Keratinocyte (primary cell): ENCODE data around the gene TM2D3. TPM values are rescaled to one million over a fixed set of nuclear protein-coding genes. Genes with fewer than 3 reads are reported as not detected.
A peak's percentile ranks its signal among the peaks of the same experiment; 100 is the strongest.

ENCODE experiments used
- DNase-seq: peaks from one replicate; pipeline ENCODE4 v3.0.0-alpha.2; 2011; ENCODE audit warnings: low read depth, missing footprints, low spot score
- FAIRE-seq: peaks from 2 replicates; lab custom pipeline; 2011; peaks lifted over from hg19 to GRCh38; lab: Jason Lieb, UNC
- H2AFZ ChIP-seq: 2 replicates; pipeline ENCODE4 v1.6.0; 2012; ENCODE audit warnings: low read length, control low read depth, inconsistent platforms; ENCODE audit not compliant: control insufficient read depth
- H3K27ac ChIP-seq: 2 replicates; pipeline ENCODE4 v1.5.1; 2011; ENCODE audit warnings: low read length; ENCODE audit not compliant: control insufficient read depth, insufficient read depth
- H3K27me3 ChIP-seq: 3 replicates; pipeline ENCODE4 v1.6.0; 2011; ENCODE audit warnings: low read length; ENCODE audit not compliant: control insufficient read depth, insufficient read depth; ENCODE audit errors: extremely low read depth
- H3K36me3 ChIP-seq, 2 experiments: 2 replicates in 1 of 2; 3 replicates in 1 of 2; pipeline ENCODE4 v1.5.1; 2011; ENCODE audit warnings: low read length in 2 of 2, mild to moderate bottlenecking in 1 of 2; ENCODE audit not compliant: control insufficient read depth in 2 of 2, insufficient read depth in 2 of 2; ENCODE audit errors: extremely low read depth in 1 of 2
- H3K4me1 ChIP-seq: 3 replicates; pipeline ENCODE4 v1.5.1; 2011; ENCODE audit warnings: low read length; ENCODE audit not compliant: control insufficient read depth, insufficient read depth; ENCODE audit errors: extremely low read depth
- H3K4me2 ChIP-seq: 3 replicates; pipeline ENCODE4 v1.6.0; 2011; ENCODE audit warnings: low read depth, low read length; ENCODE audit not compliant: control insufficient read depth, insufficient read depth; ENCODE audit errors: extremely low read depth
- H3K4me3 ChIP-seq, 3 experiments: fragments of 200-600 bp in 1 of 3; sonication (generic) in 1 of 3; 2 replicates in 2 of 3; 3 replicates in 1 of 3; pipeline ENCODE4 v1.5.1; 2011 to 2016; ENCODE audit warnings: low read length in 3 of 3, mild to moderate bottlenecking in 3 of 3, control low read depth in 2 of 3, inconsistent platforms in 1 of 3, low read depth in 1 of 3, mixed read lengths in 1 of 3, mixed run types in 1 of 3, moderate library complexity in 1 of 3; ENCODE audit not compliant: control insufficient read depth in 2 of 3, insufficient read depth in 2 of 3; ENCODE audit errors: extremely low read depth in 1 of 3
- H3K79me2 ChIP-seq: 2 replicates; pipeline ENCODE4 v1.6.0; 2012; ENCODE audit warnings: low read length; ENCODE audit not compliant: control insufficient read depth, insufficient read depth
- H3K9ac ChIP-seq: 3 replicates; pipeline ENCODE4 v1.6.0; 2011; ENCODE audit warnings: low read length; ENCODE audit not compliant: control insufficient read depth, insufficient read depth; ENCODE audit errors: extremely low read depth
- H3K9me1 ChIP-seq: 3 replicates; pipeline ENCODE4 v1.6.0; 2011; ENCODE audit warnings: low read length; ENCODE audit not compliant: control insufficient read depth, insufficient read depth; ENCODE audit errors: extremely low read depth
- H3K9me3 ChIP-seq: 2 replicates; pipeline ENCODE4 v1.5.1; 2012; ENCODE audit warnings: low read depth, low read length; ENCODE audit not compliant: control insufficient read depth
- H4K20me1 ChIP-seq: 3 replicates; pipeline ENCODE4 v1.6.0; 2011; ENCODE audit warnings: low read length; ENCODE audit not compliant: control insufficient read depth, insufficient read depth; ENCODE audit errors: extremely low read depth
- CTCF ChIP-seq, 3 experiments: IDR thresholded peaks in 1 of 3; conservative IDR thresholded peaks in 1 of 3; optimal IDR thresholded peaks in 1 of 3; 2 replicates in 2 of 3; 3 replicates in 1 of 3; pipeline versions ENCODE3 to v1.5.1; 2011; ENCODE audit warnings: low read length in 3 of 3, mild to moderate bottlenecking in 3 of 3, moderate library complexity in 2 of 3, control low read depth in 1 of 3, inconsistent platforms in 1 of 3; ENCODE audit not compliant: insufficient read depth in 2 of 3; ENCODE audit errors: extremely low read depth in 1 of 3
- EZH2 ChIP-seq: IDR thresholded peaks from one replicate; pipeline ENCODE4 v1.6.1; 2012; ENCODE audit warnings: inconsistent platforms, mild to moderate bottlenecking, low read length, moderate library complexity
- dilution Hi-C: fragments of 300-500 bp; cut with MboI; formaldehyde crosslinking; loops from one replicate; pipeline ENCODE4 v1.7.0; 2020; ENCODE audit warnings: low sequenced_read_pairs; ENCODE audit not compliant: extremely low pct_ligation_motif_present
- polyA plus RNA-seq, 5 experiments: library from polyadenylated mRNA; depleted of rRNA in 3 of 5; stranded (reverse) in 3 of 5; stranded (forward) in 1 of 5; unstranded in 1 of 5; fragments of >200 nt; gene quantifications; 1 replicate in 1 of 5; 2 replicates in 3 of 5; 3 replicates in 1 of 5; pipeline versions ENCODE4 v1.2.1 to v1.2.3, GENCODE V29; 2011 to 2012; ENCODE audit warnings: missing spikeins in 2 of 5, low read depth in 1 of 5, low replicate concordance in 1 of 5

TM2D3 gene
- polyA plus RNA-seq, 1 donor (not counting 4 experiments of a cell fraction or from before 2014, with no cell fraction given), result 56.7 TPM

DNA sequence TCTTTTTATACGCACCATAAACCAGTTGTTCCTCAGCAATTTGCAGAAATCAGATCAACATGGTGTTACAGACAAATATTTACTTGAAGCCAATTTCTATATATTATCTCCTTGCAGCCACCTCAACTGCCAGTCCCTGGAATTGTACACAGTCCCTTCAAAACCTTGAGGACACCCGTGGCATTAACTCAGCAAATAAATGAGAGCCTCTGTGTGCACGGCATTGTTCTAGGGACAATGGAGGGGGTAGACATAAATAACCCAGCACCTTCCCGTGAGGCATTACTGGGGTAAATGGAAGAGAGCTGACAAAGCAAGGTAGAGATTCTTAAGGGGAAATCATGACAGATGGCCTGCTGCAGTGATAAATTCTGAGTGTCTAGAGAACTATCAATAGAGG lies 12.5 kb downstream of the TM2D3 start:
- TF ChIP-seq CTCF (optimal IDR thresholded peaks at IDR 0.05 in 1 of 3, IDR thresholded peaks at IDR 0.05 in 1 of 3, conservative IDR thresholded peaks at IDR 0.05 in 1 of 3; ENCODE audit: extremely low read depth in 1 of 3, insufficient read depth in 2 of 3, low read length in 3 of 3), result no peak
- no peak for TF ChIP-seq EZH2
- H4K20me1 ChIP-seq, result no peaks in the 10 kb centered on the region
- no peak for FAIRE-seq
- no peak for DNase-seq
- H3K27ac ChIP-seq, result no peak overlapping the region
- H3K9me1 ChIP-seq, result no peaks in the 10 kb centered on the region
- H3K9ac ChIP-seq, result no peak overlapping the region
- H3K79me2 ChIP-seq, result no peaks in the 10 kb centered on the region
- no peak overlapping the region for H3K4me3 ChIP-seq
- H3K4me2 ChIP-seq, result no peak overlapping the region
- peaks cover 13 to 19% of the 10 kb centered on the region in 2 experiments for H3K36me3 ChIP-seq
- peaks cover 16% of the 10 kb centered on the region for H3K4me1 ChIP-seq
- no peak overlapping the region for H2AFZ ChIP-seq
- H3K9me3 ChIP-seq, result no peaks in the 10 kb centered on the region
- no peaks in the 10 kb centered on the region for H3K27me3 ChIP-seq
- dilution Hi-C loops, result no loop called here

GRCh38 chr15:101637919-101638318 lies 14.3 kb downstream of the TM2D3 start:
- dilution Hi-C loops, result no loop called here
- H3K4me2 ChIP-seq, result peak overlapping the region; percentile 64
- H4K20me1 ChIP-seq, result no peaks in the 10 kb centered on the region
- peaks cover 16% of the 10 kb centered on the region for H3K4me1 ChIP-seq
- no peaks in the 10 kb centered on the region for H3K79me2 ChIP-seq
- no peak overlapping the region for H2AFZ ChIP-seq
- no peaks in the 10 kb centered on the region for H3K9me1 ChIP-seq
- DNase-seq (no peak), FAIRE-seq (no peak)
- H3K9me3 ChIP-seq, result no peaks in the 10 kb centered on the region
- H3K4me3 ChIP-seq, result no peak overlapping the region
- H3K9ac ChIP-seq, result peak overlapping the region; percentile 61
- H3K27ac ChIP-seq, result peak overlapping the region; percentile 62
- no peaks in the 10 kb centered on the region for H3K27me3 ChIP-seq
- TF ChIP-seq EZH2 (no peak), CTCF (optimal IDR thresholded peaks at IDR 0.05 in 1 of 3, IDR thresholded peaks at IDR 0.05 in 1 of 3, conservative IDR thresholded peaks at IDR 0.05 in 1 of 3; ENCODE audit: extremely low read depth in 1 of 3, insufficient read depth in 2 of 3, low read length in 3 of 3) (no peak)
- H3K36me3 ChIP-seq, result peaks cover 11 to 13% of the 10 kb centered on the region in 2 experiments
